Activated B cell treated with CpG ODN at 0.5 μM for 24 hours (primary cell): Measurements from ENCODE around the gene GCSH. TPM values are rescaled to one million over a fixed set of nuclear protein-coding genes. Genes with fewer than 3 reads are reported as not detected.

Experiments
- ATAC-seq: fragments of 200-7000 bp; cut with Tn5 transposase; one replicate; pipeline ENCODE4 v1.10.0; 2021; ENCODE audit warnings: low read depth, mild to moderate bottlenecking, moderate library complexity
- CTCF ChIA-PET: fragments of 350-600 bp; sonication (Branson Sonifier 250); formaldehyde crosslinking; loops from one replicate; lab custom pipeline; 2021; ENCODE audit warnings: antibody characterized with exemption; lab: Charles Lee
- POLR2A ChIA-PET: fragments of 350-600 bp; sonication (Branson Sonifier 250); formaldehyde crosslinking; loops from one replicate; lab custom pipeline; 2021; ENCODE audit warnings: antibody characterized with exemption; lab: Charles Lee
- DNase-seq: peaks from one replicate; pipeline ENCODE4 v3.0.0; 2022
- H3K27ac Mint-ChIP-seq: one replicate; pipeline ENCODE4 v1.8.0; 2020; ENCODE audit warnings: mixed read lengths
- H3K27me3 Mint-ChIP-seq: one replicate; pipeline ENCODE4 v1.8.0; 2021; ENCODE audit warnings: mixed read lengths
- H3K36me3 Mint-ChIP-seq: one replicate; pipeline ENCODE4 v1.8.0; 2021; ENCODE audit warnings: low read depth, mixed read lengths
- H3K4me1 Mint-ChIP-seq: one replicate; pipeline ENCODE4 v1.8.0; 2021; ENCODE audit warnings: mixed read lengths
- H3K4me3 Mint-ChIP-seq: one replicate; pipeline ENCODE4 v1.8.0; 2020; ENCODE audit warnings: mild to moderate bottlenecking, mixed read lengths
- H3K9me3 Mint-ChIP-seq: one replicate; pipeline ENCODE4 v1.8.0; 2020; ENCODE audit warnings: mixed read lengths
- CTCF ChIP-seq: fragments of 200-600 bp; IDR thresholded peaks from one replicate; pipeline ENCODE4 v1.8.0; 2022; ENCODE audit warnings: antibody characterized with exemption, mild to moderate bottlenecking
- intact Hi-C: fragments of 100-400 bp; cut with micrococcal nuclease; formaldehyde crosslinking; loops from one replicate; pipeline ENCODE4 v1.15.1; 2024
- total RNA-seq: library from RNA; stranded (reverse); gene quantifications from 2 replicates; pipeline ENCODE4 v1.2.3, GENCODE V29; 2022

The GCSH gene
- total RNA-seq, 1 donor from 2014 or later, result 8.8 TPM

DNA sequence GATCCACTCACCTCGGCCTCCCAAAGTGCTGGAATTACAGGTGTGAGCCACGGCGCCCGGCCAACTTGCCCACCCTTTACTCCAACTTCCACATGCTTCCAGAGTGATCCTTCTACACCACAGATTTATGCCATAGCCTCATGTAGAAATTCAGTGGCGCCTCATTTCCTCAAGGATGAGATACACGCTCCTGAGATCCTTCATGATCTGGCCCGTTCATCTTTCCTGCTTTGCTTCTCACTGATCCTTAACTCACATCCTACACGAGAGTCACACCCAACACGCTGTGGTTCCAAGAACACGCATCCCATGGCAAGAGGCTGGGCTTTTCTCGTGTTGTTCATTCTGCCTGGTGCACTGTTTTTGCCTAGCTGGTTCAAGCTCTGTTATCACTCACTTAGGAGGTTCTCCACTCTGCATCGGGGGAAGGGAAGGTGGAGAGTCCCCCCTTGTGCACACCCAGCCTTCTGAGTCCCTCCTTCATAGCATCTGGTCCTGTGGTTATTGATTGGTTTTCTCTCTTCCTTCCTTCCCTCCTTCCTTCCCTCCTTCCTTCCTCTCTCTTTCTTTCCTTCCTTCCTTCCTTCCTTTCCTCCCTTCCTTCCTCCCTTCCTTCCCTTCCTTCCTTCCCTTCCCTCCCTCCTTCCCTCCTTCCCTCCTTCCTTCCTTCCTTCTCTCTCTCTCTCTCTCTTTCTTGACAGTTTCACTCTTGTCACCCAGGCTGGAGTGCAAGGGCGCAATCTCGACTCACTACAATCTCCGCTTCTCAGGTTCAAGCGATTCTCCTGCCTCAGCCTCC, 32.7 kb upstream of the GCSH start:
- ATAC-seq (no peak), DNase-seq (no peak)
- POLR2A ChIA-PET, result no interaction called here
- Mint-ChIP-seq H3K4me1 (no peaks in the 10 kb centered on the region), H3K36me3 (no peaks in the 10 kb centered on the region), H3K27ac (no peak overlapping the region), H3K4me3 (no peak overlapping the region), H3K27me3 (peaks cover 4% of the 10 kb centered on the region), H3K9me3 (no peaks in the 10 kb centered on the region)
- CTCF ChIA-PET, result no interaction called here
- TF ChIP-seq CTCF, result no peak
- intact Hi-C loops, result no loop called here

- H3K4me1 Mint-ChIP-seq, result no peaks in the 10 kb centered on the region
- H3K27ac Mint-ChIP-seq, result no peak overlapping the region
- CTCF ChIA-PET, result no interaction called here
- DNase-seq (no peak), ATAC-seq (no peak)
- H3K27me3 Mint-ChIP-seq, result peaks cover 2% of the 10 kb centered on the region
- TF ChIP-seq CTCF, result no peak
- POLR2A ChIA-PET, result no interaction called here
- intact Hi-C loops, result no loop called here
- H3K9me3 Mint-ChIP-seq, result no peaks in the 10 kb centered on the region
- H3K4me3 Mint-ChIP-seq, result no peak overlapping the region
- H3K36me3 Mint-ChIP-seq, result no peaks in the 10 kb centered on the region
Measured at GRCh38 chr16:81127051-81127450, 30.9 kb upstream of the GCSH start.

- ATAC-seq, result no peak
Measured at GRCh38 chr16:81123092-81123852, 27.1 kb upstream of the GCSH start.

DNA sequence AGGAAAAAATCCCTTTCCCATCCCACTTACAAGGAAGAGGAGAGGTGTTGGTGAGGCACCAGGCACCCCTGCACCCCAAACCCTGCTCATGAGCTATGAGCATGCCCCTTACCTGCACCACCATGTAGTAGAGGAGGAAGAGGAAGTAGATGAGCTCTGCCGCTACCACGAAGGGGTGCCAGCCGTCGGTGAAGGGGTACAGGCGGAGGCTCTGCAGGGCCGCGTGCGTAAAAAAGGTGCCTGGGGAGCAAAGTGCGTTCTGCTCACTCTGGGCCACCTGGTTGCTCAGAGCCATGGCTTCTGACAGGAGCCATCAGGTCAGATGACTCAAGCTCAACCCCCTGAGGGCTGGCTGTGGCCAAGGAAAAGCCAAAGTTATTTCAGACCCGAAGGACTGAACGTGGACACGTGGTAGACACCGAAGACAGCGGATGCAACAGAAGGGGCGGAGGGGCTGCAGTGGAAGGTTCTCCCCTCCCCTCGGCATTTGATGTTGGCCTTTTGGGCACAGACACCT, 25.3 kb upstream of the GCSH start:
- POLR2A ChIA-PET, result no interaction called here
- no peaks in the 10 kb centered on the region for H3K9me3 Mint-ChIP-seq
- H3K27ac Mint-ChIP-seq, result no peak overlapping the region
- no peaks in the 10 kb centered on the region for H3K27me3 Mint-ChIP-seq
- CTCF ChIA-PET, result no interaction called here
- TF ChIP-seq CTCF, result no peak
- no peaks in the 10 kb centered on the region for H3K36me3 Mint-ChIP-seq
- no peaks in the 10 kb centered on the region for H3K4me1 Mint-ChIP-seq
- intact Hi-C loops, result no loop called here
- no peak overlapping the region for H3K4me3 Mint-ChIP-seq
- ATAC-seq (no peak), DNase-seq (no peak)

More at GRCh38 chr16:81123092-81123852, 27.1 kb upstream of the GCSH start:
- no peaks in the 10 kb centered on the region for H3K9me3 Mint-ChIP-seq
- H3K27ac Mint-ChIP-seq, result no peak overlapping the region
- H3K4me1 Mint-ChIP-seq, result no peaks in the 10 kb centered on the region
- ChIA-PET CTCF (no interaction called here), POLR2A (no interaction called here)
- H3K27me3 Mint-ChIP-seq, result no peaks in the 10 kb centered on the region
- no peak for TF ChIP-seq CTCF
- DNase-seq, result no peak
- H3K4me3 Mint-ChIP-seq, result no peak overlapping the region
- no peaks in the 10 kb centered on the region for H3K36me3 Mint-ChIP-seq
- intact Hi-C loops, result no loop called here

- Mint-ChIP-seq H3K4me1 (no peaks in the 10 kb centered on the region), H3K9me3 (no peaks in the 10 kb centered on the region), H3K27ac (no peak overlapping the region), H3K36me3 (no peaks in the 10 kb centered on the region), H3K27me3 (no peaks in the 10 kb centered on the region), H3K4me3 (no peak overlapping the region)
- CTCF ChIA-PET, result no interaction called here
- DNase-seq (no peak), ATAC-seq (no peak)
- POLR2A ChIA-PET, result no interaction called here
- intact Hi-C loops, result no loop called here
- no peak for TF ChIP-seq CTCF
Measured at GRCh38 chr16:81117436-81117835, 21.2 kb upstream of the GCSH start.
